Activated CD8-positive, alpha-beta T cell treated with anti-CD3 and anti-CD28 coated beads for 36 hours (primary cell): ENCODE data around the gene DPP9. TPM values are rescaled to one million over a fixed set of nuclear protein-coding genes. Genes with fewer than 3 reads are reported as not detected.

Experiments used
- ATAC-seq: fragments of 200-7000 bp; cut with Tn5 transposase; one replicate; pipeline ENCODE4 v1.10.0; 2021; ENCODE audit warnings: mild to moderate bottlenecking, moderate library complexity
- CTCF ChIA-PET: fragments of 350-600 bp; sonication (Branson Sonifier 250); formaldehyde crosslinking; loops from one replicate; lab custom pipeline; 2021; ENCODE audit warnings: antibody characterized with exemption; lab: Charles Lee
- POLR2A ChIA-PET: fragments of 350-600 bp; sonication (Branson Sonifier 250); formaldehyde crosslinking; loops from one replicate; lab custom pipeline; 2021; ENCODE audit warnings: antibody characterized with exemption; lab: Charles Lee
- DNase-seq: peaks from one replicate; pipeline ENCODE4 v3.0.0-alpha.2; 2020
- H3K27ac Mint-ChIP-seq: one replicate; pipeline ENCODE4 v1.8.0; 2021; ENCODE audit warnings: mild to moderate bottlenecking, mixed read lengths
- H3K27me3 Mint-ChIP-seq: one replicate; pipeline ENCODE4 v1.8.0; 2021; ENCODE audit warnings: mixed read lengths
- H3K36me3 Mint-ChIP-seq: one replicate; pipeline ENCODE4 v1.8.0; 2021; ENCODE audit warnings: low read depth, mixed read lengths
- H3K4me1 Mint-ChIP-seq: one replicate; pipeline ENCODE4 v1.8.0; 2021; ENCODE audit warnings: low read depth, mixed read lengths
- H3K4me3 Mint-ChIP-seq: one replicate; pipeline ENCODE4 v1.8.0; 2021; ENCODE audit warnings: mild to moderate bottlenecking, moderate library complexity, mixed read lengths
- H3K9me3 Mint-ChIP-seq: one replicate; pipeline ENCODE4 v1.8.0; 2021; ENCODE audit warnings: mixed read lengths
- CTCF ChIP-seq: fragments of 200-600 bp; IDR thresholded peaks from one replicate; pipeline ENCODE4 v1.8.0; 2022; ENCODE audit warnings: antibody characterized with exemption, mild to moderate bottlenecking
- intact Hi-C: fragments of 100-400 bp; cut with micrococcal nuclease; formaldehyde crosslinking; loops from one replicate; pipeline ENCODE4 v1.10.0; 2022
- total RNA-seq, 2 experiments: library from RNA; stranded (reverse); gene quantifications; one replicate each; pipeline ENCODE4 v1.2.3, GENCODE V29; 2021

Gene DPP9
- total RNA-seq, 2 experiments from 2014 or later: 60.4 to 64.0 TPM

- no peak overlapping the region for H3K4me3 Mint-ChIP-seq
- no peak overlapping the region for H3K27ac Mint-ChIP-seq
- POLR2A ChIA-PET: interaction anchor here (0.6 kb wide), 1 partner anchor 783 kb away, joined by 3 read pairs; no protein-coding TSS in a partner anchor
- CTCF ChIA-PET: interaction anchor here (1.1 kb wide), 1 partner anchor 70 kb away, joined by 3 read pairs; no protein-coding TSS in a partner anchor
- intact Hi-C loops: no loop called here
- no peaks in the 10 kb centered on the region for H3K9me3 Mint-ChIP-seq
- H3K36me3 Mint-ChIP-seq: no peaks in the 10 kb centered on the region
- H3K27me3 Mint-ChIP-seq: peaks cover 10% of the 10 kb centered on the region
- H3K4me1 Mint-ChIP-seq: no peaks in the 10 kb centered on the region
- DNase-seq: no peak
- no peak for ATAC-seq
- TF ChIP-seq CTCF: no peak
Measured at GRCh38 chr19:4740092-4740491, 16.4 kb upstream of the DPP9 start.

GRCh38 chr19:4738734-4739133 lies 15.1 kb upstream of the DPP9 start:
- no peaks in the 10 kb centered on the region for H3K36me3 Mint-ChIP-seq
- peaks cover 10% of the 10 kb centered on the region for H3K27me3 Mint-ChIP-seq
- no peak overlapping the region for H3K27ac Mint-ChIP-seq
- no peaks in the 10 kb centered on the region for H3K4me1 Mint-ChIP-seq
- ChIA-PET CTCF (interaction anchor here (0.7 to 1.9 kb wide), 2 partner anchors 14 to 52 kb away, joined by 3 to 10 read pairs; partner anchors contain the start of gene FEM1A), POLR2A (interaction anchor here (1.1 to 1.5 kb wide), 2 partner anchors 51 to 53 kb away, joined by 4 to 5 read pairs; partner anchors contain the start of gene FEM1A)
- H3K4me3 Mint-ChIP-seq: no peak overlapping the region
- ATAC-seq (no peak), DNase-seq (no peak)
- intact Hi-C loops: no loop called here
- TF ChIP-seq CTCF: no peak
- no peaks in the 10 kb centered on the region for H3K9me3 Mint-ChIP-seq

DNA sequence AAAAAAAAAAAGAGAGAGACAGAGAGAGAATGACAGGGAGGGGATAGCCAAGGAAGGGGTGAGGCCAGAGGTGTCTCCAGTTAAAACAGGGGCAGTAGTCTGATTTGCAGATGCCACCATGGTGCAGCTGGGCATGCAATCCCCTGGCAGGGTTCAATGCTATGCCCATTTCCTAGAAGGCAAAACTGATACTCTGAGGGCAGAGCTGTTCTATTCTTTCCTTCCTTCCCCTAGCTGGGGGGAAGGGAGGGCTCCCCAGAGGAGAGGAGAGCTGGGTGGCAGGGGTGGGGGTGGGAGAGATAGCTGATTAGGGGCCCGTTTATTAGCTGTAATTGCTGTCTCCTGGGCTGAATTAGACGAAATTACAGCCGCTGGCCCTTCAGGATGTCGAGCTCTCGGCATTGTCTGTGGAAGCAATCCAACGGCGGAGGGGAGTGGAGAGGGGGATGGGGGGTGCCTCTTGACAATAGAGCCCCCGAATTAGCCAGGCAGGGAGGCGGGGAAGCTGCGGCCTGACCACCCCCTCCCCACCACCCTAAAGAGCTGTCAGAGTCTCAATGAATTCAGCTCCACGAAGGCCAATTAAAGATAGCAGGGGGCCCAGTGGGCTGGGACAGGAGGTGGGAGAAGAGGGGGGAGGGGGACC lies 14.4 kb upstream of the DPP9 start:
- Mint-ChIP-seq H3K27ac (no peak overlapping the region), H3K4me1 (no peaks in the 10 kb centered on the region), H3K36me3 (no peaks in the 10 kb centered on the region), H3K9me3 (no peaks in the 10 kb centered on the region), H3K27me3 (peaks cover 7% of the 10 kb centered on the region), H3K4me3 (no peak overlapping the region)
- no peak for ATAC-seq
- no peak for TF ChIP-seq CTCF
- CTCF ChIA-PET: interaction anchor here (1.5 to 2.0 kb wide), 3 partner anchors 53 to 72 kb away, joined by 5 to 10 read pairs (median 6); partner anchors contain the start of gene FEM1A
- no peak for DNase-seq
- intact Hi-C loops: no loop called here
- POLR2A ChIA-PET: interaction anchor here (1.1 to 1.5 kb wide), 2 partner anchors 52 to 53 kb away, joined by 4 to 5 read pairs; partner anchors contain the start of gene FEM1A

GRCh38 chr19:4733755-4734345 lies 10.2 kb upstream of the DPP9 start:
- H3K27me3 Mint-ChIP-seq: peaks cover 2% of the 10 kb centered on the region
- TF ChIP-seq CTCF: peak; percentile 40
- no peak for DNase-seq
- no peak overlapping the region for H3K4me3 Mint-ChIP-seq
- no peak overlapping the region for H3K27ac Mint-ChIP-seq
- no peaks in the 10 kb centered on the region for H3K36me3 Mint-ChIP-seq
- ChIA-PET POLR2A (interaction anchor here (0.9 to 1.0 kb wide), 2 partner anchors 57 kb away, joined by 3 read pairs; no protein-coding TSS in a partner anchor), CTCF (interaction anchor here (1.0 to 7.4 kb wide), 8 partner anchors 9 to 136 kb away, joined by 3 to 106 read pairs (median 7); partner anchors contain the start of gene FEM1A)
- no peak for ATAC-seq
- peaks cover 5% of the 10 kb centered on the region for H3K4me1 Mint-ChIP-seq
- intact Hi-C loops: loop anchor here (2.0 kb wide), 1 partner anchor 57 kb away; the partner anchor contains the start of gene FEM1A
- H3K9me3 Mint-ChIP-seq: no peaks in the 10 kb centered on the region
